ENCODE results near the gene KIRREL3. TPM values are rescaled to one million over a fixed set of nuclear protein-coding genes. Genes with fewer than 3 reads are reported as not detected.

Gene KIRREL3
- total and polyA plus RNA-seq, 4 donors: 0.90 TPM; not detected in 3

GRCh38 chr11:126583594-126584427 is 416.8 kb downstream of the KIRREL3 start:
- H3K27ac ChIP-seq (ENCODE audit: low read depth in 1 of 2, low read length in 2 of 2): no peak overlapping the region
- no peak overlapping the region for H3K4me3 ChIP-seq (ENCODE audit: low read length in 2 of 2)
- ATAC-seq (ENCODE audit: low FRiP score) (no peak), DNase-seq (no peak)
- intact Hi-C loops (cut with DNase I): no loop called here
- 82 to 85% methylated on average over 26 of the region's 26 CpGs for WGBS, 2 donors
- H3K27me3 ChIP-seq (ENCODE audit: control insufficient read depth in 1 of 2, insufficient read depth in 2 of 2, low read length in 1 of 2): no peaks in the 10 kb centered on the region
- H3K9me3 ChIP-seq (ENCODE audit: control insufficient read depth, low read length): no peaks in the 10 kb centered on the region
- no peaks in the 10 kb centered on the region for H3K36me3 ChIP-seq (ENCODE audit: control insufficient read depth in 1 of 2, insufficient read depth in 2 of 2, low read length in 1 of 2)
- H3K4me1 ChIP-seq (ENCODE audit: control insufficient read depth in 1 of 2, insufficient read depth in 2 of 2, low read length in 2 of 2): no peaks in the 10 kb centered on the region

DNA sequence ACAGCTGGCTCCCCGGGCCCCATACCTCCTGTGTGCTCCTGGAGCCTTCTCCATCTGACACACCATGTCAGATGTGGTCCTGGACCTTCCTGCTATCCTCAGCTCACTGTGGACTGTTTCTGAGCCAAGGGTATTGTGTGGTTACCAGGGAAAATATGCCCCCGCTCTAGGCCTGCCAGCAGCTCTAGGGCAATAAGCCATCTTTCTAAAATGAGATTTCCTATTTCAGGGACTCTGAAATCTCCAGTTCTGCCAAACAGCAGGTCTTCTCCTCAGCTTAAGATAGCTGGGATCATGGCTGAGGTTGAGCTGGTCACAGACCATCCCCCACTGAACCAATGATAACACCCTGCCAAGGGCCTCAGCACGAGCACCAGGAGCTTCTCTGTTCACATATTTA is 417.5 kb downstream of the KIRREL3 start:
- WGBS, 2 donors: 31 to 40% methylated on average over 3 of the region's 3 CpGs
- no peak for DNase-seq
- ATAC-seq (ENCODE audit: low FRiP score): no peak
- Histone ChIP-seq H3K36me3 (ENCODE audit: control insufficient read depth in 1 of 2, insufficient read depth in 2 of 2, low read length in 1 of 2) (no peaks in the 10 kb centered on the region), H3K27ac (ENCODE audit: low read depth in 1 of 2, low read length in 2 of 2) (no peak overlapping the region), H3K4me1 (ENCODE audit: control insufficient read depth in 1 of 2, insufficient read depth in 2 of 2, low read length in 2 of 2) (no peaks in the 10 kb centered on the region), H3K4me3 (ENCODE audit: low read length in 2 of 2) (no peak overlapping the region), H3K27me3 (ENCODE audit: control insufficient read depth in 1 of 2, insufficient read depth in 2 of 2, low read length in 1 of 2) (no peaks in the 10 kb centered on the region), H3K9me3 (ENCODE audit: control insufficient read depth, low read length) (no peaks in the 10 kb centered on the region)
- intact Hi-C loops (cut with DNase I): no loop called here

- 84 to 87% methylated on average over 11 of the region's 11 CpGs for WGBS, 2 donors
- no peak for ATAC-seq (ENCODE audit: low FRiP score)
- DNase-seq: no peak
- Histone ChIP-seq H3K36me3 (ENCODE audit: control insufficient read depth in 1 of 2, insufficient read depth in 2 of 2, low read length in 1 of 2) (no peaks in the 10 kb centered on the region), H3K4me3 (ENCODE audit: low read length in 2 of 2) (no peak overlapping the region), H3K4me1 (ENCODE audit: control insufficient read depth in 1 of 2, insufficient read depth in 2 of 2, low read length in 2 of 2) (no peaks in the 10 kb centered on the region), H3K27ac (ENCODE audit: low read depth in 1 of 2, low read length in 2 of 2) (no peak overlapping the region), H3K27me3 (ENCODE audit: control insufficient read depth in 1 of 2, insufficient read depth in 2 of 2, low read length in 1 of 2) (no peaks in the 10 kb centered on the region), H3K9me3 (ENCODE audit: control insufficient read depth, low read length) (no peaks in the 10 kb centered on the region)
- intact Hi-C loops (cut with DNase I): no loop called here
These were observed 418.5 kb downstream of the KIRREL3 start for GRCh38 chr11:126581871-126582648.

GRCh38 chr11:126578426-126578825 is 422.1 kb downstream of the KIRREL3 start:
- Histone ChIP-seq H3K27me3 (ENCODE audit: control insufficient read depth in 1 of 2, insufficient read depth in 2 of 2, low read length in 1 of 2) (no peaks in the 10 kb centered on the region), H3K4me3 (ENCODE audit: low read length in 2 of 2) (no peak overlapping the region), H3K36me3 (ENCODE audit: control insufficient read depth in 1 of 2, insufficient read depth in 2 of 2, low read length in 1 of 2) (no peaks in the 10 kb centered on the region), H3K9me3 (ENCODE audit: control insufficient read depth, low read length) (no peaks in the 10 kb centered on the region), H3K27ac (ENCODE audit: low read depth in 1 of 2, low read length in 2 of 2) (no peak overlapping the region), H3K4me1 (ENCODE audit: control insufficient read depth in 1 of 2, insufficient read depth in 2 of 2, low read length in 2 of 2) (no peaks in the 10 kb centered on the region)
- DNase-seq (no peak), ATAC-seq (ENCODE audit: low FRiP score) (no peak)
- WGBS, 2 donors: 82% methylated on average over 9 of the region's 9 CpGs
- intact Hi-C loops (cut with DNase I): no loop called here

DNA sequence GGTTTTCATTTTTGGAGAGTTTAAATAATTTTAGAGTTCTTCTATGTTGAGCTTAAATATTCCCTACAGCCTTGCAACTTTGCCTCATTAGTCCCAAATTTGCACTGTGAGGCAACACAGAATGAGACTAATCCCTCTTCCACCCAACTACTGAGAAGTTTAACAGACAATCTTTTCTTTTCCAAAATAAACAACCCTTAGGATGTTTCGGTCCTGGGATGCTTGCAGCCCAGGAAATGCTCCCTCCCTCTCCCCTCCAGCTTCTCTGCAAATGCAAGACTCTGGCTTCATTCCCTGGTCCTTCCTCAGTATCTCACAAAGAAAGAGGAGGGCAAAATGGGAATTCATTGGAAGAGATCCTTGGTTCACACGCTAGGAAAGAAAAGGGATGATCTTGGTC is 422.5 kb downstream of the KIRREL3 start:
- DNase-seq: no peak
- intact Hi-C loops (cut with DNase I): no loop called here
- no peaks in the 10 kb centered on the region for H3K9me3 ChIP-seq (ENCODE audit: control insufficient read depth, low read length)
- no peaks in the 10 kb centered on the region for H3K36me3 ChIP-seq (ENCODE audit: control insufficient read depth in 1 of 2, insufficient read depth in 2 of 2, low read length in 1 of 2)
- H3K27ac ChIP-seq (ENCODE audit: low read depth in 1 of 2, low read length in 2 of 2): no peak overlapping the region
- no peaks in the 10 kb centered on the region for H3K4me1 ChIP-seq (ENCODE audit: control insufficient read depth in 1 of 2, insufficient read depth in 2 of 2, low read length in 2 of 2)
- no peaks in the 10 kb centered on the region for H3K27me3 ChIP-seq (ENCODE audit: control insufficient read depth in 1 of 2, insufficient read depth in 2 of 2, low read length in 1 of 2)
- ATAC-seq (ENCODE audit: low FRiP score): no peak
- H3K4me3 ChIP-seq (ENCODE audit: low read length in 2 of 2): no peak overlapping the region
- WGBS, 2 donors: 35 to 42% methylated on average over 2 of the region's 2 CpGs

GRCh38 chr11:126575849-126576248 is 424.7 kb downstream of the KIRREL3 start:
- Histone ChIP-seq H3K36me3 (ENCODE audit: control insufficient read depth in 1 of 2, insufficient read depth in 2 of 2, low read length in 1 of 2) (no peaks in the 10 kb centered on the region), H3K9me3 (ENCODE audit: control insufficient read depth, low read length) (no peaks in the 10 kb centered on the region), H3K27ac (ENCODE audit: low read depth in 1 of 2, low read length in 2 of 2) (no peak overlapping the region), H3K4me3 (ENCODE audit: low read length in 2 of 2) (no peak overlapping the region), H3K27me3 (ENCODE audit: control insufficient read depth in 1 of 2, insufficient read depth in 2 of 2, low read length in 1 of 2) (no peaks in the 10 kb centered on the region), H3K4me1 (ENCODE audit: control insufficient read depth in 1 of 2, insufficient read depth in 2 of 2, low read length in 2 of 2) (no peaks in the 10 kb centered on the region)
- WGBS, 2 donors: 84% methylated on average over 4 of the region's 4 CpGs
- ATAC-seq (ENCODE audit: low FRiP score): no peak
- intact Hi-C loops (cut with DNase I): no loop called here
- DNase-seq: no peak

GRCh38 chr11:126573325-126573978 is 427.1 kb downstream of the KIRREL3 start:
- intact Hi-C loops (cut with DNase I): no loop called here
- H3K9me3 ChIP-seq (ENCODE audit: control insufficient read depth, low read length): no peaks in the 10 kb centered on the region
- no peaks in the 10 kb centered on the region for H3K27me3 ChIP-seq (ENCODE audit: control insufficient read depth in 1 of 2, insufficient read depth in 2 of 2, low read length in 1 of 2)
- DNase-seq (no peak), ATAC-seq (ENCODE audit: low FRiP score) (no peak)
- H3K27ac ChIP-seq (ENCODE audit: low read depth in 1 of 2, low read length in 2 of 2): no peak overlapping the region
- no peaks in the 10 kb centered on the region for H3K36me3 ChIP-seq (ENCODE audit: control insufficient read depth in 1 of 2, insufficient read depth in 2 of 2, low read length in 1 of 2)
- WGBS, 2 donors: 36 to 39% methylated on average over 11 of the region's 11 CpGs
- no peaks in the 10 kb centered on the region for H3K4me1 ChIP-seq (ENCODE audit: control insufficient read depth in 1 of 2, insufficient read depth in 2 of 2, low read length in 2 of 2)
- H3K4me3 ChIP-seq (ENCODE audit: low read length in 2 of 2): no peak overlapping the region

DNA sequence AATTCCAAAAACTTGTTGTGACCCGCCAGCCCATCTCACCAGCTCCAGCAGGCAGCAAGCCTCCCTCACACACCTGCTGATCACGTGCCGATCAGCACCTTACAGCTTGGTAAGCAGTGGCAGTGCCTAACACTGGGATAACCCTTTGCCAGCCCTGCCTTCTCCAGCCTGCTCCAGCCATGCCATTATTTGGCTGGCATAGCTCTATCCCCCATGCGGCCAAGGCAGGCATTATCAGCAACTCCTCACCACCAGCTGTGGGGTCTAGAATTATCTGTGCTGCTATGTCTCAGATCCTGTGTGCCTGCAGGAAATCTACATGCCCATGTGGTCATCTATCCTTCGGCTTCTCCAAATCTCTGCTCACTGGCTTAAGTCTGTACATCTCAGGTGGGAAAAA is 430.1 kb downstream of the KIRREL3 start:
- no peak overlapping the region for H3K4me3 ChIP-seq (ENCODE audit: low read length in 2 of 2)
- no peaks in the 10 kb centered on the region for H3K27me3 ChIP-seq (ENCODE audit: control insufficient read depth in 1 of 2, insufficient read depth in 2 of 2, low read length in 1 of 2)
- no peaks in the 10 kb centered on the region for H3K9me3 ChIP-seq (ENCODE audit: control insufficient read depth, low read length)
- intact Hi-C loops (cut with DNase I): no loop called here
- 80 to 84% methylated on average over 5 of the region's 5 CpGs for WGBS, 2 donors
- ATAC-seq (ENCODE audit: low FRiP score) (no peak), DNase-seq (no peak)
- no peak overlapping the region for H3K27ac ChIP-seq (ENCODE audit: low read depth in 1 of 2, low read length in 2 of 2)
- no peaks in the 10 kb centered on the region for H3K36me3 ChIP-seq (ENCODE audit: control insufficient read depth in 1 of 2, insufficient read depth in 2 of 2, low read length in 1 of 2)
- H3K4me1 ChIP-seq (ENCODE audit: control insufficient read depth in 1 of 2, insufficient read depth in 2 of 2, low read length in 2 of 2): no peaks in the 10 kb centered on the region
